MCF 10A (cell line): ENCODE results near the gene NUP35. TPM values are rescaled to one million over a fixed set of nuclear protein-coding genes. Genes with fewer than 3 reads are reported as not detected.

Source experiments
- Bru-seq: library from RNA; stranded (reverse); fragments of 400-500 nt; gene quantifications from one replicate; lab custom pipeline; 2021; lab: Mats Ljungman, UMichigan
- BruChase-seq, 2 experiments: library from RNA; stranded (reverse); fragments of 400-500 nt; gene quantifications; one replicate each; lab custom pipeline; 2021; lab: Mats Ljungman, UMichigan
- BruUV-seq: library from RNA; stranded (reverse); fragments of 400-500 nt; replicated peaks from 2 replicates; lab custom pipeline; 2021; lab: Mats Ljungman, UMichigan
- CTCF ChIA-PET: fragments of 300-600 bp; sonication (Branson Sonifier 250); formaldehyde crosslinking; extraction: SDS; loops from one replicate; lab custom pipeline; 2021; ENCODE audit warnings: antibody characterized with exemption, inconsistent platforms; lab: Yijun Ruan, JAX
- POLR2A ChIA-PET: fragments of 300-600, 350-650 bp; sonication (Branson Sonifier 250); formaldehyde crosslinking; extraction: SDS; loops from one replicate; lab custom pipeline; 2020; ENCODE audit warnings: antibody characterized with exemption, inconsistent platforms; lab: Yijun Ruan, JAX
- DNase-seq: peaks from one replicate; pipeline ENCODE4 v3.0.0-alpha.2; 2018; ENCODE audit not compliant: unreplicated experiment
- H3K27ac Mint-ChIP-seq: one replicate; pipeline ENCODE4 v1.8.0; 2022; ENCODE audit warnings: mild to moderate bottlenecking, low read depth, mixed read lengths; ENCODE audit not compliant: unreplicated experiment
- H3K27me3 Mint-ChIP-seq: one replicate; pipeline ENCODE4 v1.8.0; 2022; ENCODE audit warnings: mixed read lengths; ENCODE audit not compliant: insufficient read depth, unreplicated experiment
- H3K36me3 Mint-ChIP-seq: one replicate; pipeline ENCODE4 v1.8.0; 2022; ENCODE audit warnings: mild to moderate bottlenecking, moderate library complexity, mixed read lengths; ENCODE audit not compliant: insufficient read depth, unreplicated experiment
- H3K4me1 Mint-ChIP-seq: one replicate; pipeline ENCODE4 v1.8.0; 2022; ENCODE audit warnings: mixed read lengths; ENCODE audit not compliant: insufficient read depth, unreplicated experiment
- H3K4me3 Mint-ChIP-seq: one replicate; pipeline ENCODE4 v1.8.0; 2022; ENCODE audit warnings: mild to moderate bottlenecking, moderate library complexity, mixed read lengths; ENCODE audit not compliant: unreplicated experiment
- H3K9me3 Mint-ChIP-seq: one replicate; pipeline ENCODE4 v1.8.0; 2022; ENCODE audit warnings: mixed read lengths; ENCODE audit not compliant: unreplicated experiment
- CTCF ChIP-seq: fragments of 200-600 bp; IDR thresholded peaks from one replicate; pipeline ENCODE4 v1.8.0; 2022; ENCODE audit warnings: antibody characterized with exemption, mild to moderate bottlenecking; ENCODE audit not compliant: unreplicated experiment
- intact Hi-C: fragments of 100-400 bp; cut with micrococcal nuclease; formaldehyde crosslinking; loops from 2 replicates; pipeline ENCODE4 v1.14.1; 2022
- long read RNA-seq: library from polyadenylated mRNA; stranded (forward); transcript quantifications from one replicate; pipeline ENCODE4 v2.0.0, GENCODE V29; 2022
- total RNA-seq: library from RNA; stranded (reverse); gene quantifications from 2 replicates; pipeline ENCODE4 v1.2.3, GENCODE V29; 2022

NUP35 gene
- total RNA-seq, result 19.2 and 21.4 TPM in 2 replicates
- percentile 82 among the genes with signal in this experiment for Bru-seq, nascent RNA
- BruChase-seq, experiment 1, labeled RNA remaining after a 6-hour chase, result percentile 64 among the genes with signal in this experiment
- BruChase-seq, experiment 2, labeled RNA remaining after a 2-hour chase, result percentile 69 among the genes with signal in this experiment
- long read RNA-seq, transcript NUP35-201 (9 exons, 1,633 nt), result major isoform, 33 of 36 reads
- long read RNA-seq, partial matches to known transcripts, result 0 of 36 reads
- long read RNA-seq, other reads (novel, unspliced or antisense), result 2 of 36 reads

- peaks cover 15% of the 10 kb centered on the region for H3K36me3 Mint-ChIP-seq
- H3K4me3 Mint-ChIP-seq, result peak within 1 kb of the TSS; percentile 84
- intact Hi-C loops, result loop anchor here (1.0 kb wide), 2 partner anchors 46 to 86 kb away; partner anchors contain the start of genes DUSP19 and NCKAP1
- H3K27me3 Mint-ChIP-seq, result no peaks in the 10 kb centered on the region
- peaks cover 9% of the 10 kb centered on the region for H3K4me1 Mint-ChIP-seq
- no peaks in the 10 kb centered on the region for H3K9me3 Mint-ChIP-seq
- TSS peak; percentile 80 for BruUV-seq
- no peak for TF ChIP-seq CTCF
- DNase-seq, result peak; percentile 95
- CTCF ChIA-PET, result interaction anchor here (0.7 to 0.9 kb wide), 4 partner anchors 12 to 87 kb away, joined by 3 to 4 read pairs (median 4); no protein-coding TSS in a partner anchor
- H3K27ac Mint-ChIP-seq, result peak within 1 kb of the TSS; percentile 96
- POLR2A ChIA-PET, result interaction anchor here (0.6 to 5.3 kb wide), 26 partner anchors 8 to 408 kb away, joined by 3 to 112 read pairs (median 4); partner anchors contain the start of genes DNAJC10, DUSP19 and NCKAP1
These were observed at the start of gene NUP35 for GRCh38 chr2:183124222-183124956. Gene NUP35 (plus strand): TSS chr2:183124443. CDS start chr2:183124458, 15 bp downstream.

- H3K27ac Mint-ChIP-seq, result peak overlapping the region; percentile 78
- H3K27me3 Mint-ChIP-seq, result no peaks in the 10 kb centered on the region
- no peaks in the 10 kb centered on the region for H3K9me3 Mint-ChIP-seq
- TSS peak; percentile 89 for BruUV-seq
- intact Hi-C loops, result loop anchor here (1.0 to 2.0 kb wide), 2 partner anchors 43 to 46 kb away; partner anchors contain the start of gene NUP35
- H3K4me1 Mint-ChIP-seq, result no peaks in the 10 kb centered on the region
- peak overlapping the region; percentile 95 for H3K4me3 Mint-ChIP-seq
- H3K36me3 Mint-ChIP-seq, result no peaks in the 10 kb centered on the region
- POLR2A ChIA-PET, result interaction anchor here (0.6 to 5.3 kb wide), 24 partner anchors 11 to 363 kb away, joined by 3 to 112 read pairs (median 8); partner anchors contain the start of gene NUP35
- no peak for DNase-seq
- no peak for TF ChIP-seq CTCF
- CTCF ChIA-PET, result interaction anchor here (0.6 to 2.0 kb wide), 3 partner anchors 12 to 183 kb away, joined by 3 to 7 read pairs (median 5); no protein-coding TSS in a partner anchor
These were observed 46.1 kb upstream of the NUP35 start for GRCh38 chr2:183078163-183078463.

- ChIA-PET CTCF (interaction anchor here (0.6 to 2.0 kb wide), 10 partner anchors 9 to 207 kb away, joined by 3 to 7 read pairs (median 4); no protein-coding TSS in a partner anchor), POLR2A (interaction anchor here (0.7 to 5.3 kb wide), 27 partner anchors 11 to 363 kb away, joined by 3 to 112 read pairs (median 7); partner anchors contain the start of gene NUP35)
- no TSS peak for BruUV-seq
- Mint-ChIP-seq H3K27ac (peak within 1 kb of the TSS; percentile 78), H3K4me3 (peak within 1 kb of the TSS; percentile 95), H3K36me3 (no peaks in the 10 kb centered on the region), H3K27me3 (no peaks in the 10 kb centered on the region), H3K4me1 (no peaks in the 10 kb centered on the region), H3K9me3 (no peaks in the 10 kb centered on the region)
- no peak for TF ChIP-seq CTCF
- intact Hi-C loops, result loop anchor here (1.0 to 2.0 kb wide), 2 partner anchors 44 to 46 kb away; partner anchors contain the start of gene NUP35
- DNase-seq, result peak; percentile 98
These were observed 45.6 kb upstream of the NUP35 start, which contains the start of gene DUSP19 for GRCh38 chr2:183078464-183079138. Gene DUSP19 (plus strand): TSS chr2:183078747. CDS start chr2:183078934, 187 bp downstream.
